ENCODE measurements around the gene CD96. TPM values are rescaled to one million over a fixed set of nuclear protein-coding genes. Genes with fewer than 3 reads are reported as not detected.
A peak's percentile ranks its signal among the peaks of the same experiment; 100 is the strongest.

CD96 gene
- total RNA-seq, 1 donor from 2014 or later: 0.61 TPM

DNA sequence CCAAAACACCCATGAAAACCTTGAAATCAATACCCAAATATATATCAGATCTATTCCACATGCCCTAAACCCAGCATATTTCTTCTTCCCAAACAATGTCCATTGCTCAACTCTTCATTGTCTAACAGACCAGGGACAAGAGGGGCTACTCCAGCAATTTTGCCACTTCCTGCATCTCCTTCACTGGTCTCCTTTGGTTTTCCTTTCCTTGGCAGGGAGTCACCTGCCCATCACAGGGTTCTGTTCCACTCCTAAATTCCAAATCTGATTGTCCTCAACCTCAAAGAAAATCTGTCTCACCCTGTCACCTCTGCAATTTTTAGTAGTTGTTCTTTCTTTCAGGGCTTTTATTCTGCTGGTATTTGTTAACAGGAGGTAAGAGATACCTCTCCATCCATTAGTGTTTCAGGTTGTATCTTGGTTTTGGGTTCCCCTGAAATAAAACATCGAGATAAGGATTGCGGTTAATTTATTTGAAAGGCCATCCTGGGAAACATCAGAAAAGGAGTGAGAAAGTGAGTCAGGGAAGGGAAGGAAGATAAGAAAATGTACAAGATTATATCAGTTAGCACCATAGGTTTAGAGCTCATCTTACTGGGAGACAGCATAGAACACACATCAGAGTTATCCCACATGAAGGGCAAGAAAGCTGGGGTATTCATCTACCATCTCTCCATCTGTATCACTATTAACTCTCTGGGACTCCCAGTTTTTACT is 39.6 kb downstream of the CD96 start:
- H3K4me1 Mint-ChIP-seq (ENCODE audit: low read depth, unreplicated experiment): peaks cover 45% of the 10 kb centered on the region
- Histone ChIP-seq H3K27me3 (ENCODE audit: insufficient read depth, low read length) (no peaks in the 10 kb centered on the region), H4K20me1 (ENCODE audit: insufficient read depth, low read length) (no peaks in the 10 kb centered on the region), H3K27ac (ENCODE audit: low read depth, low read length) (peak overlapping the region; percentile 72), H3K9me3 (ENCODE audit: insufficient read depth, low read depth, low read length) (no peaks in the 10 kb centered on the region), H3K36me3 (ENCODE audit: insufficient read depth, low read length) (no peaks in the 10 kb centered on the region), H3K9ac (ENCODE audit: low read length) (peak overlapping the region; percentile 46), H3K79me2 (ENCODE audit: insufficient read depth, low read length) (no peaks in the 10 kb centered on the region), H3K4me3 (ENCODE audit: insufficient read depth, low read depth, low read length) (no peak overlapping the region), H3K4me1 (ENCODE audit: insufficient read depth, low read length) (peaks cover 21% of the 10 kb centered on the region), H2AFZ (ENCODE audit: low read depth, low read length) (no peak overlapping the region), H3K4me2 (ENCODE audit: low read length) (peak overlapping the region; percentile 61)
- H3K36me3 Mint-ChIP-seq (ENCODE audit: low read depth, unreplicated experiment): peaks cover 3% of the 10 kb centered on the region
- FAIRE-seq: no peak
- no peaks in the 10 kb centered on the region for H3K27me3 Mint-ChIP-seq (ENCODE audit: low read depth, unreplicated experiment)
- peak overlapping the region; percentile 94 for H3K27ac Mint-ChIP-seq (ENCODE audit: unreplicated experiment)
- H3K4me3 Mint-ChIP-seq (ENCODE audit: unreplicated experiment): no peak overlapping the region
- DNase-seq (ENCODE audit: low read depth): no peak
- H3K9me3 Mint-ChIP-seq (ENCODE audit: unreplicated experiment): peaks cover 7% of the 10 kb centered on the region
- TF ChIP-seq, protein P1, sequence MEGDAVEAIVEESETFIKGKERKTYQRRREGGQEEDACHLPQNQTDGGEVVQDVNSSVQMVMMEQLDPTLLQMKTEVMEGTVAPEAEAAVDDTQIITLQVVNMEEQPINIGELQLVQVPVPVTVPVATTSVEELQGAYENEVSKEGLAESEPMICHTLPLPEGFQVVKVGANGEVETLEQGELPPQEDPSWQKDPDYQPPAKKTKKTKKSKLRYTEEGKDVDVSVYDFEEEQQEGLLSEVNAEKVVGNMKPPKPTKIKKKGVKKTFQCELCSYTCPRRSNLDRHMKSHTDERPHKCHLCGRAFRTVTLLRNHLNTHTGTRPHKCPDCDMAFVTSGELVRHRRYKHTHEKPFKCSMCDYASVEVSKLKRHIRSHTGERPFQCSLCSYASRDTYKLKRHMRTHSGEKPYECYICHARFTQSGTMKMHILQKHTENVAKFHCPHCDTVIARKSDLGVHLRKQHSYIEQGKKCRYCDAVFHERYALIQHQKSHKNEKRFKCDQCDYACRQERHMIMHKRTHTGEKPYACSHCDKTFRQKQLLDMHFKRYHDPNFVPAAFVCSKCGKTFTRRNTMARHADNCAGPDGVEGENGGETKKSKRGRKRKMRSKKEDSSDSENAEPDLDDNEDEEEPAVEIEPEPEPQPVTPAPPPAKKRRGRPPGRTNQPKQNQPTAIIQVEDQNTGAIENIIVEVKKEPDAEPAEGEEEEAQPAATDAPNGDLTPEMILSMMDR (IDR thresholded peaks at IDR 0.05; ENCODE audit: insufficient read depth, low read depth, low read length): no peak

DNA sequence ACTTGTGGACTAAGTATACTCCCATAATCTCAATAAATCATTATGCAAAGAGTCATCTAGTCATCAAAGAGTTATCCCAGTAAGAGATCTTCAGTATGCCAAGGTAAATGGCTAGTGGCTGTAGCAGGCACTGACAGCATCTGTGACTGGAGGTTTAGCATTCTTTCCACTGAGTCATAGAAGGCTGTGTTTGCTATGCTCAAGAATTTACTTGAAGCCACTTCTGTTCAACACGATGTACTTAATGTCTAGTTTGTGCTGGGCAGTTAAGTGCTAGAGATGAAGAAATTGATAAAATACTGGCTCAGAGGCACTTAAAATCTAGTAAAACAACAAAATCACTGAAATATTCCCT is 40.1 kb downstream of the CD96 start:
- no peak overlapping the region for H3K4me3 Mint-ChIP-seq (ENCODE audit: unreplicated experiment)
- H4K20me1 ChIP-seq (ENCODE audit: insufficient read depth, low read length): no peaks in the 10 kb centered on the region
- no peaks in the 10 kb centered on the region for H3K9me3 ChIP-seq (ENCODE audit: insufficient read depth, low read depth, low read length)
- FAIRE-seq (peak; percentile 98), DNase-seq (ENCODE audit: low read depth) (peak; percentile 98)
- no peak overlapping the region for H2AFZ ChIP-seq (ENCODE audit: low read depth, low read length)
- H3K4me1 Mint-ChIP-seq (ENCODE audit: low read depth, unreplicated experiment): peaks cover 45% of the 10 kb centered on the region
- H3K79me2 ChIP-seq (ENCODE audit: insufficient read depth, low read length): no peaks in the 10 kb centered on the region
- peak overlapping the region; percentile 46 for H3K9ac ChIP-seq (ENCODE audit: low read length)
- peak overlapping the region; percentile 72 for H3K27ac ChIP-seq (ENCODE audit: low read depth, low read length)
- peak overlapping the region; percentile 94 for H3K27ac Mint-ChIP-seq (ENCODE audit: unreplicated experiment)
- TF ChIP-seq, protein P1 (IDR thresholded peaks at IDR 0.05; ENCODE audit: insufficient read depth, low read depth, low read length): no peak
- TF ChIP-seq EZH2 (IDR thresholded peaks at IDR 0.05; ENCODE audit: insufficient read depth, low read length): no peak
- H3K4me1 ChIP-seq (ENCODE audit: insufficient read depth, low read length): peaks cover 21% of the 10 kb centered on the region
- H3K27me3 ChIP-seq (ENCODE audit: insufficient read depth, low read length): no peaks in the 10 kb centered on the region
- peaks cover 7% of the 10 kb centered on the region for H3K9me3 Mint-ChIP-seq (ENCODE audit: unreplicated experiment)
- H3K36me3 Mint-ChIP-seq (ENCODE audit: low read depth, unreplicated experiment): peaks cover 3% of the 10 kb centered on the region
- no peaks in the 10 kb centered on the region for H3K36me3 ChIP-seq (ENCODE audit: insufficient read depth, low read length)
- no peak overlapping the region for H3K4me3 ChIP-seq (ENCODE audit: insufficient read depth, low read depth, low read length)
- H3K4me2 ChIP-seq (ENCODE audit: low read length): peak overlapping the region; percentile 61
- H3K27me3 Mint-ChIP-seq (ENCODE audit: low read depth, unreplicated experiment): no peaks in the 10 kb centered on the region

DNA sequence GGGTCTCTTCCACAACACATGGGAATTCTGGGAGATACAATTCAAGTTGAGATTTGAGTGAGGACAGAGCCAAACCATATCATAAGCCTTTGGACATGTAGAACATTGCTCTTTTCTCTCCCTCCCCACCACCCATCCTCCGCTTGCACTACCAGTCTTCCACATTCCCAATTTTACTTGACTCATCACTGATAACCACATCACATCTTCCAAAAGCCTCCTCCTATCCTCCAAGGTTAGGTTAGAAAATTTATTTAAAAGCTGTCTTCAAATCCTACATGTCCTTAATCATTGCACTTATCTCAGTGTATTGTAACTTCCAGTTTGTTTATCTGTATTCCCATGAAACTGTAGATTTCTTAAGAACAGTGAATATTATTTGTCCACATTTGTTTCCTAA is 42.7 kb downstream of the CD96 start:
- Mint-ChIP-seq H3K4me1 (ENCODE audit: low read depth, unreplicated experiment) (peaks cover 39% of the 10 kb centered on the region), H3K4me3 (ENCODE audit: unreplicated experiment) (no peak overlapping the region), H3K9me3 (ENCODE audit: unreplicated experiment) (peaks cover 7% of the 10 kb centered on the region), H3K36me3 (ENCODE audit: low read depth, unreplicated experiment) (peaks cover 3% of the 10 kb centered on the region), H3K27ac (ENCODE audit: unreplicated experiment) (no peak overlapping the region), H3K27me3 (ENCODE audit: low read depth, unreplicated experiment) (no peaks in the 10 kb centered on the region)
- no peaks in the 10 kb centered on the region for H3K79me2 ChIP-seq (ENCODE audit: insufficient read depth, low read length)
- TF ChIP-seq EZH2 (IDR thresholded peaks at IDR 0.05; ENCODE audit: insufficient read depth, low read length): no peak
- TF ChIP-seq, protein P1 (IDR thresholded peaks at IDR 0.05; ENCODE audit: insufficient read depth, low read depth, low read length): no peak
- H3K9ac ChIP-seq (ENCODE audit: low read length): no peak overlapping the region
- FAIRE-seq: no peak
- no peaks in the 10 kb centered on the region for H4K20me1 ChIP-seq (ENCODE audit: insufficient read depth, low read length)
- H3K9me3 ChIP-seq (ENCODE audit: insufficient read depth, low read depth, low read length): no peaks in the 10 kb centered on the region
- H3K27me3 ChIP-seq (ENCODE audit: insufficient read depth, low read length): no peaks in the 10 kb centered on the region
- H3K4me1 ChIP-seq (ENCODE audit: insufficient read depth, low read length): peaks cover 28% of the 10 kb centered on the region
- DNase-seq (ENCODE audit: low read depth): peak; percentile 26
- no peak overlapping the region for H3K4me3 ChIP-seq (ENCODE audit: insufficient read depth, low read depth, low read length)
- no peaks in the 10 kb centered on the region for H3K36me3 ChIP-seq (ENCODE audit: insufficient read depth, low read length)
- no peak overlapping the region for H2AFZ ChIP-seq (ENCODE audit: low read depth, low read length)
- H3K27ac ChIP-seq (ENCODE audit: low read depth, low read length): no peak overlapping the region
- H3K4me2 ChIP-seq (ENCODE audit: low read length): no peak overlapping the region
